Measurements from ENCODE around the gene ALOX5AP. TPM values are rescaled to one million over a fixed set of nuclear protein-coding genes. Genes with fewer than 3 reads are reported as not detected.

Gene ALOX5AP
- polyA plus RNA-seq, 3 donors: 8.7 to 72.1 (median 40.2) TPM

DNA sequence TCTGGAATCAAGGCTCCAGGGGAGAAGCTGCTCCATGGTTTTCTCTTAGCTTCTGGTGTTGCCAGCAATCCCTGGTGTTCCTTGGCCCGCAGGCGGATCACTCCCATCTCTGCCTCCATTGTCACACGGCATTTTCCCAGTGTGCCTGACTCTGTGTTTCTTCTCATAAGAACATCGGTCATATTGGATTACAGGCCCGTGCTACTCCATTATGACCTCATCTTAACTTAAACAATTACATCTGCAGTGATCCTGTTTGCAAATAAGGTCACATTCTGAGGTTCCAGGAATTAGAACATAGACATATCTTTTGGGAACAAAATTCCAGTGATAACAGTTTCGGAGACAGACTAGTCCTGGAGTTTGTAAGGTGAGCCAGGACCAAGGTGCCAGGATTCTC is 23.5 kb upstream of the ALOX5AP start:
- WGBS, 3 donors: 90 to 98% (median 95%) methylated on average over 6 of the region's 6 CpGs
- no peak overlapping the region for H3K27ac ChIP-seq (ENCODE audit: low read depth, low read length)

DNA sequence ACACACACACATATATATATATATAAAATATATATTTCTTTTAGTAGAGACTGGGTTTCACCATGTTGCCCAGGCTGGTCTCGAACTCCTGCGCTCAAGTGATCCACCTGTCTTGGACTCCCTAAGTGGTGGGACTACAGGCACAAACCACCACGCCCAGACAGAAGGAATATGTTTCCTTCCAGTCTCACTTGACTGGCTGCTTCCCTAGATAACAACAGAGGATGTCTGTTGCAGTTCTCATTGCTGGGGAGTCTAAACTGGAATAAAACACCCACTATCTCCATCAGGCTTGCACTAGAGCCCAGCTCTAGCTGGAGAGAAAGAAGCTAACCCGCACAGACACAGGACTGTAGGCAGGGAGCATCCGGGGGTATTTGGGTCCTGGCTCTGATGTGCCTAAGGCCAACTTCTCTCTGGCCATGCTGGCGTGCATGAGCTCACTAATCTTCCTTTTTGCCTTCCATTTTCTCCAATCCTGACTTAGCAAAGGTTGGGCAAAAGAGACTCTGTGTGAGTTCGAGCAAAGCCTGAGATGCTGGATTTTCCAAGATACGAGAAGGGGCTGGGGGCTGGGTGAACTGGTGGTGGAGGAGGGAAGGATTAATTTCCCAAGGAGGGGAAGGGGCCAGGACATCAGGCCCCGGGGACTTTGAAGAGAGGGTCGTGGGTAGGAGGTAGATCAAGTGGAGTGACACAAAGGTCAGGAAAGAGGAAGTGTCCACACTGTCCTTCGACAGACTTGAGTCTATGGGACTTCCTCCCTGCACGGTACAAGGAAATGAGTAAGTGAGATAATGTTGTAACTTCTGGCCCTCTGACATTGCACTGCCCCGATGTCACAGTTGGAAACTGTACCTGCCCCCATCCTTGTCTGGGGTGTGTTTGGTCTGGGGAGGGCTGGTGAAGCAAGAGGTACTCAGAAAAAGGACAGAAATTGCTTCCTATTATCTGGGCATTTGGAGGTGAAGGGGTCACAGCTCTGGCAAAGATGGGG is 22.5 kb upstream of the ALOX5AP start:
- WGBS, 3 donors: 46 to 60% (median 49%) methylated on average over 13 of the region's 13 CpGs
- H3K27ac ChIP-seq (ENCODE audit: low read depth, low read length): no peak overlapping the region

DNA sequence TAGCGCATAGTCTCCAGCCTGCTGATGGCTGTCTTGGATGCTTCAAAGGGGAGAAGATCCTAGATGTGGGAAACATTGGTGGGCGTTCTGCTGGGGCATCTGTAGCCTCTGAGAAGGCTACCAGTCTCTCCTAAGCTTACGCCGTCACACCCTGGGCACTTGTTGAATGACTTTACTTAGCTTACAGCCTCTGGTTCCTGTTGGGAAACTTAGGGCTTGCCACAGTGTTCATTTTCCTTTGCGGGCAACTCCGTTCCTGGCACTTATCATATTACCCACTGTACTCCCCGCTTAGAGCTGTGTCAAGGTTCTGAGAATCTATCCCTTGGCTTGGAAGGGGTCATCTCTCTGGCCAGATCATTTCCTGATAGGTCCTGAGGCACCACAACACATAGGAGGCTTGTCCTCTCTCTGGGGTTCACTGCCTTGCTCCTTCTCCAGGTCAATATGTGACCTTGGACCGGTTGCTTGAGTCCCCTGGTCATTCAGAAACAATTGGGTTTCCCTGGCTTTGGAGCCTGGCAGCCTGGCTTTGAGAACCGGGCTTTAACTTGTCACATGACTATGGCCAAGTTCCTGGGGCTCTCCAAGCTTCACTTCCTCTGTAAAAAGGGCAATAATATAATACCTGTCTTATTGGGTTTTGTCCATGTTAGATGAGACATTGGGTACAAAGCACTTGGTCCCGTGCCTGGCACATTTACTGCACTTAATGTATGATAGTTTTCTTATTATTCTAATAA is 20.5 kb upstream of the ALOX5AP start:
- 66 to 85% (median 77%) methylated on average over 10 of the region's 10 CpGs for WGBS, 3 donors
- peak overlapping the region; percentile 23 for H3K27ac ChIP-seq (ENCODE audit: low read depth, low read length)

DNA sequence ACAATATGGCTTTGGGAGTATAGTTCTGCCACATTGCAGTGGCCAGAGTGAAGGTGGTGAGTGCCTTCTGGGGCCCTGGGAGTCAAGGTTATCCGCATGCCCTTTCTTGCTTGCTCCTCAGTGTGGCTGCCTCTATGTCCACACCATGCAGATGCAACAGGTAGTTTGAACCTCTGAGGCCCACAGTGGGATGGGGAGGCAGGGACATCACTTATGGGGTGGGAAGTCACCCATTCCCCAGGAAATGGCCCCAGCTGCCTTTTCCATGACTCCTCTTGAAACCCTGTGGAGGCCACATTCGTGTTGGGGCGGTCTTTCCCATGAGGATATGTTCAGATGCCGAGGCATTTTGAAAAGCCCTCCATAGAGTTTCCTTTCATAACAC is 20.0 kb upstream of the ALOX5AP start:
- WGBS, 3 donors: 83 to 91% (median 87%) methylated on average over 4 of the region's 4 CpGs
- H3K27ac ChIP-seq (ENCODE audit: low read depth, low read length): no peak overlapping the region

DNA sequence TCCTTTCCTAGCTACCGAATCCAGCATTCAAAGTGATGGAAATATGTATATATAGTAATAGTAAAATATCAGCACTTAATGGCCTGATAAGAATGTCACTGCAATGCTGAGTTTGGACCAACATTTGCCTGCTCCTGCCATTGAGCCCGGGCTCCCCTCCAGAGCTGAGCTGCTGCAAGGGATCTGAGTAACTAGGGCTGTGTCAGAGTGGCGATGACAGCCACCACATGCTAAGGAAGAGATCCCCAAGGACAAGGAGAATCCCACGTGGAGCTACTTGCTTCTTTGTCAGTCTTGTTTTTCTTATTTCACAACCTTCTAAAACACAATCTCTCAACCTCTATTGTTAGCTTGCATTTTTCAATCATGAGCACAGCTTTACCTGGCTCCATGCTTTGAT is 19.5 kb upstream of the ALOX5AP start:
- no peak overlapping the region for H3K27ac ChIP-seq (ENCODE audit: low read depth, low read length)
- 50 to 68% (median 66%) methylated on average over 4 of the region's 4 CpGs for WGBS, 3 donors

DNA sequence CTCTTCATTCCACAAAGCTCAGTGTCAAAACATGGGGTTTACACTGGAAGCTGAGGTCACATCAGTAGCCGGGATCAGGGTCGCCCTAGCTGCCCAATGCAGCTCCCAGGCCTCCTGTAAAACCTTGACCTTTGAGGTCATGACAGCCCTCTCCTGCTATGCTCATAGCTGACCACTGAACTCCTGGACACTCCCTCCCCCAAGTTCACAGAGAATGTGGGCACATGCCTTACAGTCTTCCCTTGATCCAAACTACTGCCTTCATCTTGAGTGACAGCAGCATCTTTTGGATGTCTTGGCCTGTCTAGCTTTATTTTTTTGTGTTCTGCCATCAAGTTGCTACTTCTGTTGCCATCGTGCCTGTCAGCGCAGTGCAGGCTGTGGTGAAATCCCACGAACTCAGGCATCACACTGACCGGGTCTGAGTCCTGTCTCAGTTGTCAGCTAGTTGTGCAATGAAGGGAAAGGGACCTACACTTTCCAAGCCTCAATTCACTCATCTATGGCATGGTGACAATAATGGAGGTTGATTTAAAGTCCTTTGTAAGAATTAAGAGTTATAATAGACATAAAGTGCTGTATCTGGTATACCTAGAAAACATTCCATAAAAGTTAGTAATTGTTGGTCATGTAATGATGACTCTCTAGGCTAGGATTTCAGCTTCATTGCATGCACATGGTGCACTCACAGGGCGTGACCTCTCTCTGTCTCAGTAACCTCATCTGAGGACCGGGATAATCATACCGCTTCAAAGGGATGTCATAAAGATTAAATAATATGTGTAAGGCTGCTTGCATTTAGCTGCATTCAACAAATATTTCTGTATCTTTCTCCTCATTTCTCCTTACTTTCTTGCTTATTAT is 16.4 kb upstream of the ALOX5AP start:
- 66 to 84% (median 79%) methylated on average over 9 of the region's 9 CpGs for WGBS, 3 donors
- H3K27ac ChIP-seq (ENCODE audit: low read depth, low read length): no peak overlapping the region

DNA sequence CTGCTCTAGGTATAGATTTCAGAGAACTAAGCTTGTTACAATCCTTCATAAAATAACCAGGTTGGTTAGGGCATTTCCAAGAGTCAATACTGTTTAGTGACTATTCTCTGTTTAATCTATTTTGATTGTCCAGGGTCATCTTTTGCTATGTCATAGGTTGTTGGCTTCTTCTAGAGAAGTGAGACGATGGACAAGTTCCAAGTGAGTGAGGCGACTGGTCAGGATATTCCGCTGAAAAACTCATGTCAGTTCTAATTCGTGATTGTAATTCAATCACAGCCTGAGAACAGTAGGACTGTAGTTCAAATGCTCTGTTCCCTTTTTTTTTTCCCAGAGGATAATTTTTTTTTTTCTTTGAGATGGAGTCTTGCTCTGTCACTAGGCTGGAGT is 15.8 kb upstream of the ALOX5AP start:
- H3K27ac ChIP-seq (ENCODE audit: low read depth, low read length): no peak overlapping the region
- WGBS, 3 donors: 70 to 84% (median 70%) methylated on average over 4 of the region's 4 CpGs

DNA sequence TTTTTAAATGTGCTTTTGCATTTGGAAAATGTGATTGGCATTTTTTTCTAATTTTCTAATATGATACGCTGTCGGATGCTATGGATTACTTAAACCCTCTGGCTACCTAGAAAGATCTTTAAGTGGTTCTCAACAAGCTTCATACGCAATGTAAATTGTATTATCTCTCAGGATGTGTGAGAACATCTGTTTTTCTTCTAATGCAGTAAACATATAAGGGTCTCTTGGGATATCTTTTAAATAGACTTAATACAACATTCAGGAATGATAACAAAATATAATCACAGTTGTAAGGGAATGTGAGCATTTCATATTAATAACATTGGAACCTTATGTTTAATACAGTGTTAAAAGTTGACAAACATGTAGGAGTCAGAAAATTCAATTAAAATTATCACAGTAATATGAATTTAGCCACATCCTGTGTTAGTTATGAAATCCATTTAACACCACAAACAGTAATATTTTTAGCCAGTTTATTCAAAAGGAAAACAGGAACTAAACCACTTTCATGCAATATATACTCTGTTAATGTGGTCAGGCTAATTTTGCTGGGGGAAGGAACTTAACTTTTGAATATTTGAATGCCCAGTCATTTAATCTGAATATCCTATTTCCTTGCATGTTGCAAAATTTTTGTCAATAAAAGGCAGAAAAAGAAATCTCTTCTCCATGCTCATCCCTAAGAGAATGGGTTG is 15.0 kb upstream of the ALOX5AP start:
- WGBS, 3 donors: 61 to 85% (median 68%) methylated on average over 3 of the region's 3 CpGs
- H3K27ac ChIP-seq (ENCODE audit: low read depth, low read length): no peak overlapping the region

DNA sequence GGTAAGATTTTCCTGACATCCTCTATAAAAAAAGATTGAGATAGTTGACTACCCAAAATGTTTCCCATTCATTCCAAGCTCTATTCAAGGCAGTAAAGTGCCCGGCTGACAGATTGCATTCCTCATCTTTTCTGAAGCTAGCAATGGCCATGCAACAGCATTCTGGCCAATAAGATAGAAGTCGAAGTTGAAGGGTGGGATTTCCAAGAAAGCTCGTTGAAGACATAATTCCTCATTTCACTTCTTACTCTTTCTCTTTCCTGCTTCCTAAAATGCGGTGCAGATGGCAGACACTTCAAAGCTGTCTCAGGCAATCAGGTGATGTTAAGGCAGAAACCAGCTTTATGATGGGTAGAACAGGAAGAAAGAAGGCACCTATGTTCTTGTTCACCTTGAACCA is 13.4 kb upstream of the ALOX5AP start:
- WGBS, 3 donors: 64 to 78% (median 78%) methylated on average over 4 of the region's 4 CpGs
- H3K27ac ChIP-seq (ENCODE audit: low read depth, low read length): no peak overlapping the region

DNA sequence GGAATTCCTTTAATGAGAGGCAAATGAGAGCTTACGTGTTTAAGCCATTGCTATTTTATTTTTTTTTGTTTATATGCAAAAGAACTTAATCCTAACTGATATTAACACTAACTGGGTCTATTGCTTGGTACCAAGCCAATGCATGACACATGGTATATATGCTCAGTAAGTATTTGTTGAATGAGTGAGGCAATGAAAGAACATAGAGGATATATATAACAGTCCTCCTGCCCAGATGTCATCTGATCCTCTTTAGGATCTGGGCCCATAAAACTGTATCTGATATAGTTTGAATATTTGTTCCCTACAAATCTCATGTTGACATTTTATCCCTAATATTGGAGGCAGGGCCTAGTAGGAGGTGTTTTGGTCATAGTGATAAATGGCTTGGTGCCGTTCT is 13.0 kb upstream of the ALOX5AP start:
- no peak overlapping the region for H3K27ac ChIP-seq (ENCODE audit: low read depth, low read length)
- 89 to 98% (median 93%) methylated on average over 2 of the region's 2 CpGs for WGBS, 3 donors

DNA sequence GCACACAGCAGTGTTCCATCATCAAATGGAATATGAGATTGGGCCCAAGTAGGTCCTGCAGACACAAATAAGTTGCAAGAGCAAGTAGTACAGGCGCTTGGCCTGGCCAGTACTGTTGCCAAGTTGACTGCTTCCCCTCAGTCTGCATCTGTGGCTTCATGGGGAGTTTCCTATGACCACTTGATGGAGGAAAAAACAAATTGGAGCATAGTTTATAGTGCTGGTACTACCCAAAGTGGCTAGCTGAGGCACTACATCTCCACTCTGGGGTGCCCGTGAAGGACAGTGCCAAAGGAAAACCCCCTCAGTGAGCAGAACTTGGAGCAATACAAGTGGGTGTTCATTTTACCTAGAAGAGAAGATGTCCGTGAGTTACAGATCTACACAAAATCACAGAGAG is 10.6 kb upstream of the ALOX5AP start:
- WGBS, 3 donors: 94 to 99% (median 94%) methylated on average over 3 of the region's 3 CpGs
- H3K27ac ChIP-seq (ENCODE audit: low read depth, low read length): no peak overlapping the region

DNA sequence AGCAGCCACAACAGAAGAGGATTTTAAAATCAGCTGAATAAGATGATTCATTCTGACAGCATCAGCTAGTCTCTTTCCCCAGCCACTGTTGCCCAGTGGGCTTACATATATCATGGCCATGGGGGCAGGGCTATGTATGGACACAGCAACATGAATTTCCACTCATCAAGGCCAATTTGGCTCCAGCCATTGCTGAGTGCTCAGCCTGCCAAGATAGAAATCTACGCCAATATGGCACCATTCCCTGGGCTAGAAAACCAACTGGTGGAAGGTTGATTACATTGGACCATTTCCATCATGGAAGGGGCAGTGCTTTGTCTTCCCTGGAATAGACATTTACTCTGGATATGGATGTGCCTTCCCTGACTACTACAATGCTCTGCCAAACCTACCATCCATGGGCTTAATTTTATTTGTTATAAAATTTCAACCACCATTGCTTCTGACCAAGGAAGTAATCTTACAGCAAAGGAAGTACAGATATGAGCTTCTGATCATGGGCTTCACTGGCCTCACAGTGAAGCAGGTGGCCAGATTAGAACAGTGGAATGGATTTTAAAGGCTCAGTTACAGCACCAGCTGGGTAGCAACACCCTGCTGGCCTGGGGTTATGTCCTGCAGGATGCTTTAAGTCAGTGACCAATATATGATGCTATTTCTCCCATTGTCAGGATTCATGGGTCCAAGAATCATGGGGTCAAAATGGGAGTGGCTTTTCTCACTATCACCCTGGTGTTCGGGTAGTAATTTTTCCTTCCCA is 9.8 kb upstream of the ALOX5AP start:
- WGBS, 3 donors: 76 to 88% (median 83%) methylated on average over 2 of the region's 2 CpGs
- no peak overlapping the region for H3K27ac ChIP-seq (ENCODE audit: low read depth, low read length)

DNA sequence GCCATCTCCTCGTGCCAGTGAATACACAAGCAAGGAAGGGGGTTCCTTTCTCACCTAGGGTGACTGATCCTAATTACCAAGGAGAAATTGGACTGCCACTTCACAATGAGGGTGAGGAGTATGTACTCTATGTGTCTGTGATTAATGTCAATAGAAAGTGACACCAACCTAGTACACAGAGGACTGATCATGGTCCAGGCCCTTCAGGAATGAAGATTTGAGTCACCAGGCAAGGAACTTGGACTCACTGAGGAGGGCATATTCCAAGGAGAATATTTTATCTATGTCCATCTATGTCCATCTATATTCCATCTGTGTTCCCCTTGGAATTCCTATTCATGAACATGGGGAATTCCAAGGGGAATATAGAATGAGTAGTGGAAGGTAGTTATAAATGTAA is 9.2 kb upstream of the ALOX5AP start:
- 81 to 100% (median 93%) methylated on average over 1 of the region's 1 CpG for WGBS, 3 donors
- no peak overlapping the region for H3K27ac ChIP-seq (ENCODE audit: low read depth, low read length)

DNA sequence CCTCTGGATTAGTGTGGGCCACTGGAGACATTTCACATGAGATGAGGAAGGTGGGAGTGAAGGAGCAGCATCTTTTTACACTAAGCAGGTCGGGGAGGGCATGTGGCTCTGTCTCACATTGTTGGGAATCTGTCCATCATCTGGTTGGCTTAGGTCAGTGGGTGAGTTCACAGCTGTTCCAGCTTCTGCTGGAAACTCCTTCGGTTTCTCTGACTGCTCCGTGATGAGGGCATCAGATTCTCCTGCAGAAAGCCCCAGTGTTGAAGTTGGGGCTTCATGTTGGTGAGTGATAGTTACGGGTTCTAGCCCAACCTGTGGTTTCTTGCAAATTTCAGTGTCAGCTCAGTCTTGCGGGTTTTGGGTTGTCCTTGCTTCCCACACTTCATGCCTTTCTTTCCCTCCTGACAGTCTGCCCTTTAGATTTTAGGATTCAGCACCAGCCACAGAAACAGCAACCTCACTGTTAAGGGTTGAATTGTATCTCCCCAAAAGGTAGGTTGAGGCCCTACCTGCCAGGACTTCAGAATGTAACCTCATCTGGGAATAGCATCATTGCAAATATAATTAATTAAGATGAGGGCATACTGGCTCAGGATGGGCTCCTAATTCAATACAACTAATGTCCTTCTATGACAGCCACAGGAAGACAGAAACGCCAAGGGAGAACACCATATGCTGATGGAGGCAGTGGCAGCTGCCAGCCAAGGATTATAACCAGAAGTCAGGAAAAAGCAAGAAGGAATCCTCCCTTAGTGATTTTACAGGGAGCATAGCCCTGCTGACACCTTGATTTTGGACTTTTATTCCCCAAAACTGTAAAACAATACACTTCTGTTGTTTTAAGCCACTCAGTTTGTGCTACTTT is 7.6 kb upstream of the ALOX5AP start:
- 77 to 92% (median 91%) methylated on average over 6 of the region's 6 CpGs for WGBS, 3 donors
- no peak overlapping the region for H3K27ac ChIP-seq (ENCODE audit: low read depth, low read length)

DNA sequence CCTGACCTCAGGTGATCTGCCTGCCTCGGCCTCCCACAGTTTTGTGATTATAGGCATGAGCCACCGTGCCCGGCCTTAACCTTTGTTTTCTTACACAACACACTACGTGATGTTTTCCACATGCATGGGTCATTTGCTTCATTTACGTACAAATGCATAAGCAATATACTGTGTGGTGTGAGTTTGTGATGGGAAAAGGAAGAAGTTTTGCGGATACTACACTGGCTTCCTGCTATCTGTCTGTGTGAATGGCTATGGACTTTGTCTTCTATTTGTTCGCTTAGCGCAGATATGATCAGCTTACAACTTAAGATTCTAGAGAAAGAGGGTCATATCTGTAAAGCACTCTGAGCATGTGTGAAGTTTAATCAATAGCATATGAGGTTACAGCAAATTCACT is 5.5 kb upstream of the ALOX5AP start:
- WGBS, 3 donors: 78 to 89% (median 87%) methylated on average over 8 of the region's 8 CpGs

DNA sequence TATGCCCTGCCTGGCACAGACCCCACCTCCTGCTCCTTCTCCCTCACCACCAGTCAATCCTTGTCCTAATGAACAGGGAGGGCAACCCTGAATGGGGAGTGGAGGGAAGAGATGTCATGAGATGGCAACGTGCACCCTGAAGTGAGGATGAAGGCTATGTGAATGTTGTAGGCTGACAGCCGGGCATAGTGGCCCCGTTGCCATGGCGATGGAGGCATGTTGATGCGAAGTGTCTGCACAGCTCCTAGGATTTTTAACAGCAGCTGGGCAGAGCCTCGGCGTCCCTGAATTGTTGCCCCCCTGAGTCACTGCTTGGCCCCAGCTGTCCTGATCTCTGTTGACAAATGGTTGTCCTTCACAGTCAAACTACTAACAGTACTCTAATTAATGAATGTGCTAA is 4.8 kb upstream of the ALOX5AP start:
- no peak overlapping the region for H3K27ac ChIP-seq (ENCODE audit: low read depth, low read length)
- 48 to 81% (median 78%) methylated on average over 7 of the region's 7 CpGs for WGBS, 3 donors

More for the DNA sequence above, 5.5 kb upstream of the ALOX5AP start:
- no peak overlapping the region for H3K27ac ChIP-seq (ENCODE audit: low read depth, low read length)

All from adipose tissue (tissue), 3 donors.